GM10248 (cell line): ENCODE data around the gene SEMA7A.

ENCODE experiments used
- CTCF ChIA-PET: fragments of 300-600 bp; sonication (Branson Sonifier 250); formaldehyde crosslinking; extraction: SDS; loops from one replicate; lab custom pipeline; 2021; ENCODE audit warnings: antibody characterized with exemption; lab: Yijun Ruan, JAX
- POLR2A ChIA-PET: fragments of 350-650 bp; sonication (Branson Sonifier 250); formaldehyde crosslinking; extraction: SDS; loops from one replicate; lab custom pipeline; 2020; ENCODE audit warnings: antibody characterized with exemption; lab: Yijun Ruan, JAX
- DNase-seq: peaks from one replicate; pipeline ENCODE4 v3.0.0; 2012; ENCODE audit errors: extremely low spot score
- TF ChIP-seq, protein P1 (sequence below): IDR thresholded peaks from 2 replicates; pipeline ENCODE4 v1.5.1; 2012; ENCODE audit warnings: mild to moderate bottlenecking, low read depth; ENCODE audit errors: extremely low read depth, missing control alignments, control extremely low read depth

The SEMA7A gene

DNA sequence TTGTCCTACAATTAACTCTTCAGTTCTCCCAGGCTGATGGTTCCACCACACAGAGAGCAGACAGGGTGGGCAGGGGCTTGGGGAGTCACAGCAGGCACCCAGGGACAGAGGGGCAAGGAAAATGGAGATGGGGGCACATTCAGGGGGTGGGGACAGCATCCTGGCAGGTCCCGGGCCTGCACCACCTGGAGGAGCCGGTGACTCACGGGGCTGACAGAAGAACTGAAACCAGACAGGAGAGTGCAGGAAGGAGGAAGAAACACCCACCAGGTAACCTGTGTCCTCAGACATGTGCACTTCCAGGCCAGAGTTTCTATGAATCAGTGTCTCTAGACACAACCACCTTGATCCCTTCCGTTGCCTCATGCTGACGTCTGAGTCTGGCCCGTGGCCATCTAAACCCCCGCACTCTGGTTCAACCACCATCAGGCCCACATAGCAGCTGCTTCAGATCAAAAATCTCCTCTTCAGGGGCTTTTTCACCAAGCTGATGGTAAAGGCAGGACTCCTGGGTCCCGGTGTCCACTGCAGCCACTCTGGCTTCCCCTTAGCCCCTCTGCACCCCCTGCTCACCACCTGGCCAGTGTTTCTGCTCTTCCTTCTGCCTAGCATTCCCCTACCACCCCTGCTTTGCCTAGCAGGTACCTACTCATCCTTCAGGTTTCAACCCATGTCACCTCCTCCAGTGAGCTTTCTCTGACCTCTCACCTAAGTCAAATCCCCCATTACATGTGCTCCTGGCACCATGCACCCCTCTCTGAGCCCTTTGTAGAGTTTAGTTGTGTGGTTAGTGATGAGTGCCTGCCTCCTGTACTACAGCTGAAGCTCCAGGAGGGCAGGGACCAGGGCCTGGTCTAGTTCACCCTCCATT is 49.8 kb downstream of the SEMA7A start:
- ChIA-PET POLR2A (interaction anchor here (1.3 to 2.6 kb wide), 5 partner anchors 10 to 51 kb away, joined by 3 to 19 read pairs (median 9); no protein-coding TSS in a partner anchor), CTCF (interaction anchor here (0.9 to 22.3 kb wide), 11 partner anchors 8 to 518 kb away, joined by 3 to 827 read pairs (median 6); partner anchors contain the start of gene SEMA7A)
- TF ChIP-seq, protein P1, sequence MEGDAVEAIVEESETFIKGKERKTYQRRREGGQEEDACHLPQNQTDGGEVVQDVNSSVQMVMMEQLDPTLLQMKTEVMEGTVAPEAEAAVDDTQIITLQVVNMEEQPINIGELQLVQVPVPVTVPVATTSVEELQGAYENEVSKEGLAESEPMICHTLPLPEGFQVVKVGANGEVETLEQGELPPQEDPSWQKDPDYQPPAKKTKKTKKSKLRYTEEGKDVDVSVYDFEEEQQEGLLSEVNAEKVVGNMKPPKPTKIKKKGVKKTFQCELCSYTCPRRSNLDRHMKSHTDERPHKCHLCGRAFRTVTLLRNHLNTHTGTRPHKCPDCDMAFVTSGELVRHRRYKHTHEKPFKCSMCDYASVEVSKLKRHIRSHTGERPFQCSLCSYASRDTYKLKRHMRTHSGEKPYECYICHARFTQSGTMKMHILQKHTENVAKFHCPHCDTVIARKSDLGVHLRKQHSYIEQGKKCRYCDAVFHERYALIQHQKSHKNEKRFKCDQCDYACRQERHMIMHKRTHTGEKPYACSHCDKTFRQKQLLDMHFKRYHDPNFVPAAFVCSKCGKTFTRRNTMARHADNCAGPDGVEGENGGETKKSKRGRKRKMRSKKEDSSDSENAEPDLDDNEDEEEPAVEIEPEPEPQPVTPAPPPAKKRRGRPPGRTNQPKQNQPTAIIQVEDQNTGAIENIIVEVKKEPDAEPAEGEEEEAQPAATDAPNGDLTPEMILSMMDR, result peak; percentile 24
- DNase-seq, result peak; percentile 85

- TF ChIP-seq, protein P1, result no peak
- POLR2A ChIA-PET, result no interaction called here
- CTCF ChIA-PET, result interaction anchor here (0.9 to 22.3 kb wide), 13 partner anchors 10 to 388 kb away, joined by 3 to 827 read pairs (median 4); partner anchors contain the start of gene SEMA7A
- DNase-seq, result no peak
Observed at GRCh38 chr15:74383286-74383685, 50.5 kb downstream of the SEMA7A start.

GRCh38 chr15:74382004-74382816 is 51.5 kb downstream of the SEMA7A start:
- CTCF ChIA-PET, result interaction anchor here (0.8 to 22.3 kb wide), 31 partner anchors 11 to 402 kb away, joined by 3 to 827 read pairs (median 4); partner anchors contain the start of genes SEMA7A and UBL7
- peak; percentile 78 for DNase-seq
- POLR2A ChIA-PET, result interaction anchor here (0.6 to 0.9 kb wide), 2 partner anchors 34 to 96 kb away, joined by 4 read pairs; no protein-coding TSS in a partner anchor
- TF ChIP-seq, protein P1, result peak; percentile 94

GRCh38 chr15:74381481-74381880 is 52.3 kb downstream of the SEMA7A start:
- CTCF ChIA-PET, result interaction anchor here (0.9 to 22.3 kb wide), 17 partner anchors 10 to 389 kb away, joined by 3 to 827 read pairs (median 6); partner anchors contain the start of gene SEMA7A
- POLR2A ChIA-PET, result no interaction called here
- DNase-seq, result no peak
- TF ChIP-seq, protein P1, result no peak

- CTCF ChIA-PET, result interaction anchor here (0.9 to 22.3 kb wide), 13 partner anchors 10 to 389 kb away, joined by 3 to 827 read pairs (median 10); partner anchors contain the start of gene SEMA7A
- TF ChIP-seq, protein P1, result no peak
- POLR2A ChIA-PET, result no interaction called here
- no peak for DNase-seq
Observed at GRCh38 chr15:74381190-74381453, 52.6 kb downstream of the SEMA7A start.
